ENCODE results near the gene NPHS1. TPM values are rescaled to one million over a fixed set of nuclear protein-coding genes. Genes with fewer than 3 reads are reported as not detected.

The NPHS1 gene
- total RNA-seq: under 1 TPM in 1 of 3 donors, not detected in 2; 0.09 TPM
- long read RNA-seq, donor 1: 0 reads
- long read RNA-seq, donor 2: 0 reads

DNA sequence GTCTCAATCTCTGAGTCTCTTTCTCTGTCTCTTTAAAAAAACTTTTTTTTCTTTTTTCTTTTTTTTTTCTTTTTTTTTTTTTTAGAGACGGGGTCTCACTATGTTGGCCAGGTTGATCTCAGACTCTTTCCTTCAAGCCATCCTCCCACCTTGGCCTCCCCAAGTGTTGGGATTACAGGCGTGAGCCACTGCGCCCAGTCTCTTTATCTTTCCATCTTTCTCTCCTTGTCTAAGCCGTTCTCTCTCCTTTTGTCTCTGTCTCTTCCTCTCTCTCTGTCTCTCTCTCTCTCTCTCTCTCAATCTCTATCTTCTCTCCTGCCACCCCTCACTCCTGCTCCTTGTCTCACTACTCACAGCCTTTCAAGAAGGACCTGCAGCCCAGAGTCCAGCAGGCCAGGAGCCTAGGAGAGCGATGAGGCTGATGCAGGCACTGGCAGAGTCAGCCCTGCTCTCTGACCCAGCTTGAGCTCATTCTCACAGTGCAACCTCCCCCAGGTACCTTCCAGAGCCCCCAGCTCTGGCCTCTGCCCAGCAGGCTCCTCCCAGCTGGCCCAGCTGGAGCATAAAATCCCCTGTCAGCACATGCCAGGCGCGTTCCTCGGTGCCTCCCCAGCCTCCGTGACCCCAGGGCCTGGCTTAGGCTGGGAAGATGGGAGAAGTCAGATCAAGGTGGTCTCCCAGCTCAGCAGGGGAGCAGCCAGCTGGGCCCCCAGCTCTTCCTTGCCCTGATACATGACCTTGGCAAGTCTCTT, at the start of gene NPHS1:
Gene NPHS1 (minus strand): TSS at position 476 of the 752 bp plus-strand sequence. CDS start 667 bp downstream, outside the sequence.
- TF ChIP-seq, protein P1, sequence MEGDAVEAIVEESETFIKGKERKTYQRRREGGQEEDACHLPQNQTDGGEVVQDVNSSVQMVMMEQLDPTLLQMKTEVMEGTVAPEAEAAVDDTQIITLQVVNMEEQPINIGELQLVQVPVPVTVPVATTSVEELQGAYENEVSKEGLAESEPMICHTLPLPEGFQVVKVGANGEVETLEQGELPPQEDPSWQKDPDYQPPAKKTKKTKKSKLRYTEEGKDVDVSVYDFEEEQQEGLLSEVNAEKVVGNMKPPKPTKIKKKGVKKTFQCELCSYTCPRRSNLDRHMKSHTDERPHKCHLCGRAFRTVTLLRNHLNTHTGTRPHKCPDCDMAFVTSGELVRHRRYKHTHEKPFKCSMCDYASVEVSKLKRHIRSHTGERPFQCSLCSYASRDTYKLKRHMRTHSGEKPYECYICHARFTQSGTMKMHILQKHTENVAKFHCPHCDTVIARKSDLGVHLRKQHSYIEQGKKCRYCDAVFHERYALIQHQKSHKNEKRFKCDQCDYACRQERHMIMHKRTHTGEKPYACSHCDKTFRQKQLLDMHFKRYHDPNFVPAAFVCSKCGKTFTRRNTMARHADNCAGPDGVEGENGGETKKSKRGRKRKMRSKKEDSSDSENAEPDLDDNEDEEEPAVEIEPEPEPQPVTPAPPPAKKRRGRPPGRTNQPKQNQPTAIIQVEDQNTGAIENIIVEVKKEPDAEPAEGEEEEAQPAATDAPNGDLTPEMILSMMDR (IDR thresholded peaks at IDR 0.05): no peak
- Histone ChIP-seq H3K4me3 (no peak within 1 kb of the TSS), H3K36me3 (ENCODE audit: low read depth) (no peaks in the 10 kb centered on the region), H3K4me1 (ENCODE audit: low read depth) (no peaks in the 10 kb centered on the region), H3K9me3 (no peaks in the 10 kb centered on the region)
- no peak for ATAC-seq
- intact Hi-C loops (cut with DNase I, micrococcal nuclease): no loop called here
- no peak for DNase-seq

DNA sequence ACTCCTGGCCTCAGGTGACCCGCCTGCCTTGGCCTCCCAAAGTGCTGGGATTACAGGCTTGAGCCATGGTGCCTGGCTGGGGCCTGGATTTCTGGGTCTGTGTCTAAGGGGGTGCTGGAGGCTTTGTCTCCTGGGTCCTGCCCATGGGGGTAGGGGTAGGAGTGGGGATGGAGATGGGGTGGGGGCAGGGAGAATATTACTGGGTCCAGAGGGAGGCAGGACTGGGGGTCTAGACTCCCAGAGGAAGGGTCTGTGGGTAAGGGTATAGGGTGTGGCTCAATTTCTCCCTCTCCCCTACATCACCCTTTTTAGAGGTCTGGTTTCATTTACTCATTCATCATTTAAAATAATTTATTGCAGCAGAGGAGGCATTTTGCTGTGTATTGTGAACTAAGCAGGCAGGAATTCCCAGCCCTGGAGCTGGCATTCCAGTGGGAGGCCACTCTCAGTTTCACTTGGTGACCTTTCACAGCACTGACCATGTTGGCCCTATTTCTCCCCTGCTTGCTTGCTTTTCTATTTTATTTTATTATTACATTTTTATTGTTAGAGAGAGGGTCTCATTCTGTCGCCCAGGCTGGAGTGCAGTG, 48.8 kb upstream of the NPHS1 start:
- Histone ChIP-seq H3K9me3 (no peaks in the 10 kb centered on the region), H3K4me3 (no peak overlapping the region), H3K36me3 (ENCODE audit: low read depth) (no peaks in the 10 kb centered on the region), H3K4me1 (ENCODE audit: low read depth) (peaks cover 9% of the 10 kb centered on the region)
- TF ChIP-seq, protein P1 (IDR thresholded peaks at IDR 0.05): no peak
- no peak for ATAC-seq
- DNase-seq: peak; percentile 26 to 55 (median 39)
- intact Hi-C loops (cut with DNase I, micrococcal nuclease): no loop called here

DNA sequence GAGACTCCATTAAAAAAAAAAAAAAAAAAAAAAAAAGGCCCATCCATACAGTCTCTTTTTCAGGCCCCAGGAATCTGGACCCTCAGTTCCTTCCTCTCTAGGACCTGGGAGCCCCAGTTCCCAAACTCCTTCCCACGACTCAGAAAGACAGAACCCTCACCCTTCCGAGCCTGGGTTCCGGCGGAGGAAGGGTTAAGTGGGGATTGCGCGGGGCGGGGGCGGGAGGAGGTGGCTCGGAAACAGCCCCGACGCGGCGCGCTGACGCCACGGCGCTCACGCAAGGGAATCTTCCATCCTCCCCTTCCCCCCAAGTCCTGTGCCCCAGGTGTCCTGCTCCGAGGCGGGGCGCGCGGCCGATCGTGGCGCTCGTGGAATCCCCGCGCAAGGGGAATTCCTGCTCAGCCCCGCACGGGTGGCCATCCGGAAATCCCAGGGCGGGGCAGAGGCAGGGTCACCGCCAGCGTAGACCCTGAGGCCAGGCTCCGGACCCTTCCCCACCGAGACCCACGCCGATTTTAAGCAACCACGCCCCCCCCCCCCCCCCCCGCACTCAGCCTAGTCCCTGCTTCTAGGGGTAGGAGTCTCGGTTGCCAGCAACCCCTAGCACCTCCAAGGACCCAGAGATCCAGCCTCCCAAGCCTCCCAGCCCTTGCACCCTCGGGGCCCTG, 47.4 kb upstream of the NPHS1 start:
- DNase-seq: peak; percentile 88 to 93 (median 91)
- peak overlapping the region; percentile 44 for H3K4me3 ChIP-seq
- no peaks in the 10 kb centered on the region for H3K36me3 ChIP-seq (ENCODE audit: low read depth)
- no peaks in the 10 kb centered on the region for H3K9me3 ChIP-seq
- intact Hi-C loops (cut with DNase I, micrococcal nuclease): loop anchor here in 1 of 2 donors (5.0 kb wide), 1 partner anchor 33 kb away; no protein-coding TSS in a partner anchor
- peak; percentile 89 for ATAC-seq
- TF ChIP-seq, protein P1 (IDR thresholded peaks at IDR 0.05): no peak
- H3K4me1 ChIP-seq (ENCODE audit: low read depth): peaks cover 9% of the 10 kb centered on the region

DNA sequence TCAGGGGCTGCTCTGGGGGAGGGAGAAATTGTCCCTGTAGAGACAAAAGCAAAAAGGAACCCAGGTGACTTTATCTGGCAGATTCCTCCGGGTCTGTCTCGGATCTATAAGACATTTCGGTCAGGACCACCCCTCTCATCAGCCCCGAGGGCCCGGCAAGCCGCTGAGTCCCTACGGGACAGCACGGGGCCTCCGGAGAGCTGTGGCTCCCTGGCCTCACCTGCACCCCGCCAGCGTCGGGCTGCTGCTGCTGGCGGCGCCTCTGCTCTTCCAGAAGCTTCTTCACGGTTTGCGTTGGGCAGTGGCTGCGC, 46.1 kb upstream of the NPHS1 start:
- intact Hi-C loops (cut with DNase I, micrococcal nuclease): loop anchor here in 1 of 2 donors (5.0 kb wide), 1 partner anchor 34 kb away; no protein-coding TSS in a partner anchor
- no peak for DNase-seq
- peak; percentile 5 for ATAC-seq
- Histone ChIP-seq H3K36me3 (ENCODE audit: low read depth) (no peaks in the 10 kb centered on the region), H3K4me1 (ENCODE audit: low read depth) (peaks cover 9% of the 10 kb centered on the region), H3K9me3 (no peaks in the 10 kb centered on the region), H3K4me3 (peak overlapping the region; percentile 44)
- TF ChIP-seq, protein P1 (IDR thresholded peaks at IDR 0.05): no peak

- no peak for DNase-seq
- no peaks in the 10 kb centered on the region for H3K36me3 ChIP-seq (ENCODE audit: low read depth)
- no peaks in the 10 kb centered on the region for H3K9me3 ChIP-seq
- no peak overlapping the region for H3K4me3 ChIP-seq
- intact Hi-C loops (cut with DNase I, micrococcal nuclease): loop anchor here in 1 of 2 donors (5.0 kb wide), 1 partner anchor 34 kb away; no protein-coding TSS in a partner anchor
- H3K4me1 ChIP-seq (ENCODE audit: low read depth): peaks cover 9% of the 10 kb centered on the region
- ATAC-seq: no peak
- TF ChIP-seq, protein P1 (IDR thresholded peaks at IDR 0.05): no peak
Measured at GRCh38 chr19:35897706-35898451, 45.6 kb upstream of the NPHS1 start.

Data from mucosa of descending colon (tissue), 3 donors.